ENCODE results near the gene RAB11FIP4. TPM values are rescaled to one million over a fixed set of nuclear protein-coding genes. Genes with fewer than 3 reads are reported as not detected.

Gene RAB11FIP4
- total RNA-seq, 1 experiment from 2014 or later: 10.8 TPM

GRCh38 chr17:31546650-31547049, 155.2 kb downstream of the RAB11FIP4 start:
- Histone ChIP-seq H3K27ac (ENCODE audit: low read length) (no peak overlapping the region), H3K36me3 (ENCODE audit: control insufficient read depth, insufficient read depth, low read length) (no peaks in the 10 kb centered on the region; the same call in 1 of the 2 replicates), H3K4me3 (ENCODE audit: low read depth in 2 of 2, low read length in 2 of 2) (no peak overlapping the region), H3K4me1 (ENCODE audit: control insufficient read depth, insufficient read depth, low read length) (0 out of 2 replicates have a peak, but pooled peaks cover 5% of the 10 kb centered on the region), H3K27me3 (ENCODE audit: control insufficient read depth, insufficient read depth, low read length) (no peaks in the 10 kb centered on the region), H3K9me3 (ENCODE audit: control insufficient read depth, insufficient read depth, low read depth, low read length) (no peaks in the 10 kb centered on the region)
- ATAC-seq (no peak), DNase-seq (ENCODE audit: low read depth, low spot score) (no peak)
- POLR2A ChIA-PET: no interaction called here
- no TSS peak for BruUV-seq (replicated peaks)
- intact Hi-C loops (cut with micrococcal nuclease; ENCODE audit: unreplicated experiment): no loop called here
- CTCF ChIA-PET: no interaction called here
- in situ Hi-C loops (cut with HindIII; ENCODE audit: low pct_unique_long_range_greater_than_20kb, low sequenced_read_pairs): no loop called here
- TF ChIP-seq, protein P1, sequence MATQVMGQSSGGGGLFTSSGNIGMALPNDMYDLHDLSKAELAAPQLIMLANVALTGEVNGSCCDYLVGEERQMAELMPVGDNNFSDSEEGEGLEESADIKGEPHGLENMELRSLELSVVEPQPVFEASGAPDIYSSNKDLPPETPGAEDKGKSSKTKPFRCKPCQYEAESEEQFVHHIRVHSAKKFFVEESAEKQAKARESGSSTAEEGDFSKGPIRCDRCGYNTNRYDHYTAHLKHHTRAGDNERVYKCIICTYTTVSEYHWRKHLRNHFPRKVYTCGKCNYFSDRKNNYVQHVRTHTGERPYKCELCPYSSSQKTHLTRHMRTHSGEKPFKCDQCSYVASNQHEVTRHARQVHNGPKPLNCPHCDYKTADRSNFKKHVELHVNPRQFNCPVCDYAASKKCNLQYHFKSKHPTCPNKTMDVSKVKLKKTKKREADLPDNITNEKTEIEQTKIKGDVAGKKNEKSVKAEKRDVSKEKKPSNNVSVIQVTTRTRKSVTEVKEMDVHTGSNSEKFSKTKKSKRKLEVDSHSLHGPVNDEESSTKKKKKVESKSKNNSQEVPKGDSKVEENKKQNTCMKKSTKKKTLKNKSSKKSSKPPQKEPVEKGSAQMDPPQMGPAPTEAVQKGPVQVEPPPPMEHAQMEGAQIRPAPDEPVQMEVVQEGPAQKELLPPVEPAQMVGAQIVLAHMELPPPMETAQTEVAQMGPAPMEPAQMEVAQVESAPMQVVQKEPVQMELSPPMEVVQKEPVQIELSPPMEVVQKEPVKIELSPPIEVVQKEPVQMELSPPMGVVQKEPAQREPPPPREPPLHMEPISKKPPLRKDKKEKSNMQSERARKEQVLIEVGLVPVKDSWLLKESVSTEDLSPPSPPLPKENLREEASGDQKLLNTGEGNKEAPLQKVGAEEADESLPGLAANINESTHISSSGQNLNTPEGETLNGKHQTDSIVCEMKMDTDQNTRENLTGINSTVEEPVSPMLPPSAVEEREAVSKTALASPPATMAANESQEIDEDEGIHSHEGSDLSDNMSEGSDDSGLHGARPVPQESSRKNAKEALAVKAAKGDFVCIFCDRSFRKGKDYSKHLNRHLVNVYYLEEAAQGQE (IDR thresholded peaks at IDR 0.05; ENCODE audit: insufficient read depth in 1 of 2, low read depth in 2 of 2, low read length in 1 of 2): no peak
- TF ChIP-seq, protein P2, sequence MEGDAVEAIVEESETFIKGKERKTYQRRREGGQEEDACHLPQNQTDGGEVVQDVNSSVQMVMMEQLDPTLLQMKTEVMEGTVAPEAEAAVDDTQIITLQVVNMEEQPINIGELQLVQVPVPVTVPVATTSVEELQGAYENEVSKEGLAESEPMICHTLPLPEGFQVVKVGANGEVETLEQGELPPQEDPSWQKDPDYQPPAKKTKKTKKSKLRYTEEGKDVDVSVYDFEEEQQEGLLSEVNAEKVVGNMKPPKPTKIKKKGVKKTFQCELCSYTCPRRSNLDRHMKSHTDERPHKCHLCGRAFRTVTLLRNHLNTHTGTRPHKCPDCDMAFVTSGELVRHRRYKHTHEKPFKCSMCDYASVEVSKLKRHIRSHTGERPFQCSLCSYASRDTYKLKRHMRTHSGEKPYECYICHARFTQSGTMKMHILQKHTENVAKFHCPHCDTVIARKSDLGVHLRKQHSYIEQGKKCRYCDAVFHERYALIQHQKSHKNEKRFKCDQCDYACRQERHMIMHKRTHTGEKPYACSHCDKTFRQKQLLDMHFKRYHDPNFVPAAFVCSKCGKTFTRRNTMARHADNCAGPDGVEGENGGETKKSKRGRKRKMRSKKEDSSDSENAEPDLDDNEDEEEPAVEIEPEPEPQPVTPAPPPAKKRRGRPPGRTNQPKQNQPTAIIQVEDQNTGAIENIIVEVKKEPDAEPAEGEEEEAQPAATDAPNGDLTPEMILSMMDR (IDR thresholded peaks at IDR 0.05): no peak
- TF ChIP-seq SIN3A (IDR thresholded peaks at IDR 0.05; ENCODE audit: borderline replicate concordance, insufficient read depth, low read depth, low read length) (no peak), POLR2AphosphoS5 (IDR thresholded peaks at IDR 0.05; ENCODE audit: low read depth, low read length) (no peak; the same call in 1 of the 2 replicates), TCF7L2 (IDR thresholded peaks at IDR 0.05; ENCODE audit: low read depth, low read length) (no peak)

GRCh38 chr17:31548709-31549108, 157.2 kb downstream of the RAB11FIP4 start:
- H3K4me1 ChIP-seq (ENCODE audit: control insufficient read depth, insufficient read depth, low read length): 0 out of 2 replicates have a peak, but pooled peaks cover 5% of the 10 kb centered on the region
- in situ Hi-C loops (cut with HindIII; ENCODE audit: low pct_unique_long_range_greater_than_20kb, low sequenced_read_pairs) (no loop called here), intact Hi-C loops (cut with micrococcal nuclease; ENCODE audit: unreplicated experiment) (no loop called here)
- ChIA-PET CTCF (no interaction called here), POLR2A (no interaction called here)
- H3K9me3 ChIP-seq (ENCODE audit: control insufficient read depth, insufficient read depth, low read depth, low read length): no peaks in the 10 kb centered on the region
- no peaks in the 10 kb centered on the region; the same call in 1 of the 2 replicates for H3K36me3 ChIP-seq (ENCODE audit: control insufficient read depth, insufficient read depth, low read length)
- ATAC-seq (no peak), DNase-seq (ENCODE audit: low read depth, low spot score) (no peak)
- BruUV-seq (replicated peaks): TSS peak; percentile 97
- H3K27me3 ChIP-seq (ENCODE audit: control insufficient read depth, insufficient read depth, low read length): no peaks in the 10 kb centered on the region
- TF ChIP-seq TCF7L2 (IDR thresholded peaks at IDR 0.05; ENCODE audit: low read depth, low read length) (no peak), POLR2AphosphoS5 (IDR thresholded peaks at IDR 0.05; ENCODE audit: low read depth, low read length) (no peak), SIN3A (IDR thresholded peaks at IDR 0.05; ENCODE audit: borderline replicate concordance, insufficient read depth, low read depth, low read length) (no peak)
- TF ChIP-seq, protein P1 (IDR thresholded peaks at IDR 0.05; ENCODE audit: insufficient read depth in 1 of 2, low read depth in 2 of 2, low read length in 1 of 2): no peak
- TF ChIP-seq, protein P2 (IDR thresholded peaks at IDR 0.05): no peak
- H3K4me3 ChIP-seq (ENCODE audit: low read depth in 2 of 2, low read length in 2 of 2): peak overlapping the region; percentile 73 to 88
- peak overlapping the region; percentile 93 for H3K27ac ChIP-seq (ENCODE audit: low read length)
